ENCODE measurements around the gene HBB.
"Not testable (repeated sequence)": the region's sequence is repeated elsewhere in the genome, so short reads cannot be mapped to it uniquely, and the experiment has no call there.

The HBB gene

DNA sequence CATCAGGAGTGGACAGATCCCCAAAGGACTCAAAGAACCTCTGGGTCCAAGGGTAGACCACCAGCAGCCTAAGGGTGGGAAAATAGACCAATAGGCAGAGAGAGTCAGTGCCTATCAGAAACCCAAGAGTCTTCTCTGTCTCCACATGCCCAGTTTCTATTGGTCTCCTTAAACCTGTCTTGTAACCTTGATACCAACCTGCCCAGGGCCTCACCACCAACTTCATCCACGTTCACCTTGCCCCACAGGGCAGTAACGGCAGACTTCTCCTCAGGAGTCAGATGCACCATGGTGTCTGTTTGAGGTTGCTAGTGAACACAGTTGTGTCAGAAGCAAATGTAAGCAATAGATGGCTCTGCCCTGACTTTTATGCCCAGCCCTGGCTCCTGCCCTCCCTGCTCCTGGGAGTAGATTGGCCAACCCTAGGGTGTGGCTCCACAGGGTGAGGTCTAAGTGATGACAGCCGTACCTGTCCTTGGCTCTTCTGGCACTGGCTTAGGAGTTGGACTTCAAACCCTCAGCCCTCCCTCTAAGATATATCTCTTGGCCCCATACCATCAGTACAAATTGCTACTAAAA, at the start of gene HBB:
TSS of gene HBB (minus strand) at position 340 of the 579 bp plus-strand sequence. CDS start at position 290, 50 bp downstream.
- DNase-seq: no peak

DNA sequence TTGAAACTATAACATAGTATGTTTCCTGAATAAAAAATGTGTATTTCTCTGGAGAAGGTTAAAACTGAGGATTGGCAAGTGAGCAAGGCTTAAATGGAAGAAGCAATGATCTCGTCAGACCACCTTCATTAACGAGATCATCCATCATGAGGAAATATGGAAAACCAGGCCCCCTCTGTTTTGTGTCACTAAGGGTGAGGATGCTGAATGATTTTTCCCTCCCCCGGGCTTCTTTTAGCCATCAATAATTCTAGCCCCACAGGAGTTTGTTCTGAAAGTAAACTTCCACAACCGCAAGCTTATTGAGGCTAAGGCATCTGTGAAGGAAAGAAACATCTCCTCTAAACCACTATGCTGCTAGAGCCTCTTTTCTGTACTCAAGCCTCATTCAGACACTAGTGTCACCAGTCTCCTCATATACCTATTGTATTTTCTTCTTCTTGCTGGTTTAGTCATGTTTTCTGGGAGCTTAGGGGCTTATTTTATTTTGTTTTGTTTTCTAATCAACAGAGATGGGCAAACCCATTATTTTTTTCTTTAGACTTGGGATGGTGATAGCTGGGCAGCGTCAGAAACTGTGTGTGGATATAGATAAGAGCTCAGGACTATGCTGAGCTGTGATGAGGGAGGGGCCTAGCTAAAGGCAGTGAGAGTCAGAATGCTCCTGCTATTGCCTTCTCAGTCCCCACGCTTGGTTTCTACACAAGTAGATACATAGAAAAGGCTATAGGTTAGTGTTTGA, 48.7 kb upstream of the HBB start:
- no peak for DNase-seq

GRCh38 chr11:5274395-5274794, 47.5 kb upstream of the HBB start:
- DNase-seq: no peak

DNA sequence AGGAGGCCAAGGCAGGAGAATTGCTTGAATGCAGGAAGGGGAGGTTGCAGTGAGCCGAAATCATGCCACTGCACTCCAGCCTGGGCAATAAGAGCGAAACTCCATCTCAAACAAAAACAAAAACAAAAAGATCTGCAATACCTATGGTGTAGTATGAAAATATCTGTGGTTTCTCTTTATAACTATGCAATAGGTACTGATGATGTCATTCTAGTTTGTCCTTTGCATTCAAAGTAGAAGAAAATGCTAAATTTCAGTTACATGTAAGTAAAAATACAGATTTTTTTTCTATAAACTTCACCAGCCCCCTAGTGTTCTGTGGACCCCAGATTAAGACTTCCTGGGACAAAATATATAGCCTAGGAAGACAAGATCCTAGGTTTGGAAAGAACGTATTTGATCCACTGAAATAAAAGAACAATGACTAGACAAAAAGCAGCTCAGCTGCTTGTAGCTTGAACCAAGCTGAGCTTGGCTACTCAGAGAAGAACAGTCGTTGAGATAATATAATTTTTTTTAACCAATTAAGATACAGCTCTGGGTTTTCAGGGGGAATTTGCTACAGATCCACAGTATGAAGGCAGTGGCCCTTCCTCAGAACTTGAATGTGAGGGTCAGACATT, 45.6 kb upstream of the HBB start:
- DNase-seq: no peak

DNA sequence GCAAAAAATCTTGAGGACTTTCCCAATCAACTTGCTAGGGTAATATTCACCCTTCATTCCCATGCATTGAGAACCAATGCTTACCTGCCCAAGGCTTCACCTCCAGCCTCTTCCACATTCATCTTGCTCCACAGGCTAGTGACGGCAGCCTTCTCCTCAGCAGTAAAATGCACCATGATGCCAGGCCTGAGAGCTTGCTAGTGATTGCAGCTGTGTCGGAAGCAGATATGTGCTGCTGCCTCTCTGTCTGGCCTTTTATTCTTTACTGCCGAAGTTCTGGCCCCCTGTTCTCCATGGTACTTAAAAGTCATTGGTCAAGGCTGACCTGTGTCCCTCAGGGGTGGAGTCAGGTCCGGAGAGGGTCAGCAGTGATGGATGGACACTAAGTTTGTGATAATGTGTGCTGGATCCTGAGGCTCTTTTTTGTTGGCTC, 42.9 kb upstream of the HBB start, which contains the start of gene HBE1:
TSS of gene HBE1 (minus strand) at position 231 of the 433 bp plus-strand sequence. CDS start at position 176, 55 bp downstream.
- no peak for DNase-seq

DNA sequence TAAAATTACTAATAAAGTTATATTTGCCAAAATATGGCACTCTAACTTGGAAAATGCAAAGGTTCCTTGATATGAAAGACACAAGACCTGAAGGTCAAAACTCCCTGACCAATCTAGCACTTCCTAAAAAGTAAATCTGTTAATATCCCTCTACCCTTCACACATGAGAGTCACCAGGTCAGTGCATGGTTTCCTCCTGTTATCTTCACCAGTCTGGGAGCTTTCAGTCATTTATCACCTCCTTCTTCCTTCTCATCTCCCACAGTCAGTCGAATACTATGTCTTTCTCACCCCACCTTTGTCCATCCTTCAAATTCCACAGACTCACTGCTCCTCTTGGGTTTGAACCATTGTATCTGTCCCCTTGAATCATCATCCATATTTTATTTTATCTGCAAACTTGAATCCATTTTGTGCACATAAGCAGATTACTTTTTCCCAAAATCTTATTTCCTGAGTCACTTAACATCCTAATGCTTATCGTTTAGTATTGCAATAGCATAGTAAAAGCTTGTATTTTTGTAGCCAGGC, 40.2 kb upstream of the HBB start:
- DNase-seq: no peak

GRCh38 chr11:5266609-5267008, 39.7 kb upstream of the HBB start:
- DNase-seq: no peak

GRCh38 chr11:5265832-5266231, 39.0 kb upstream of the HBB start:
- no peak for DNase-seq

DNA sequence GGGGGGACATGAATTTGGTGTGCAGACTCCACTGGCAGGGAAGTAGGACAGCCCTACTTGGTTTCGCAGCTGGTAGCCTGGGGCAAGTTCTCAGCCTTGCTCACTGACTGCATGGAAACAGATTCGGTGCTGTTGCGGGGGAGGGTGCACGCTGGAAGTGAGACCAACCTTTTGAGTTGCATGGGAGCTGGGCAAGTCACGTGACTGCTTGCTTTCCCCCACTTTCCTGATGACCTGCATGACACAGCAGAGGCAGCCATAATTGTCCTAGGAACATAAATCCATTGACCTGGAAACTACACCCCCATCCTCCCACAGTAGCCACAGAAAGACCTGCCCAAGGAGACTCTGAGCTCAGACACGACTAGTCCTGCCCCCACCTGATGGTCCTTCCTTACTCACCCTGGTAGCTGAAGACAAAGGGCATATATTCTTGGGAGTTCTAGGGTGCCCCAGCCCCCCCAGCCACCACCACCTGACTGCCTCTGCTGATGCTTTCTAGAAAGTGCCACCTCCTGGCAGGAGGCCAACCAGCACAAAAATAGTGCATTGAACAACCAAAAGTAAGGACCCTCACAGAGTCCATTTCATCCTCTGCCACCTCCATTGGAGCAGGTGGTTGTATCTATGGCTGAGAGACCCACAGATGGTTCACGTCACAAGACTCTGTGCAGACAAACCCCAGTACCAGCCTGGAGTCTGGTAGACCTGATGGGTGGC, 31.8 kb upstream of the HBB start:
- DNase-seq: no peak

- no peak for DNase-seq
Observed at GRCh38 chr11:5257296-5257695, 30.4 kb upstream of the HBB start.

DNA sequence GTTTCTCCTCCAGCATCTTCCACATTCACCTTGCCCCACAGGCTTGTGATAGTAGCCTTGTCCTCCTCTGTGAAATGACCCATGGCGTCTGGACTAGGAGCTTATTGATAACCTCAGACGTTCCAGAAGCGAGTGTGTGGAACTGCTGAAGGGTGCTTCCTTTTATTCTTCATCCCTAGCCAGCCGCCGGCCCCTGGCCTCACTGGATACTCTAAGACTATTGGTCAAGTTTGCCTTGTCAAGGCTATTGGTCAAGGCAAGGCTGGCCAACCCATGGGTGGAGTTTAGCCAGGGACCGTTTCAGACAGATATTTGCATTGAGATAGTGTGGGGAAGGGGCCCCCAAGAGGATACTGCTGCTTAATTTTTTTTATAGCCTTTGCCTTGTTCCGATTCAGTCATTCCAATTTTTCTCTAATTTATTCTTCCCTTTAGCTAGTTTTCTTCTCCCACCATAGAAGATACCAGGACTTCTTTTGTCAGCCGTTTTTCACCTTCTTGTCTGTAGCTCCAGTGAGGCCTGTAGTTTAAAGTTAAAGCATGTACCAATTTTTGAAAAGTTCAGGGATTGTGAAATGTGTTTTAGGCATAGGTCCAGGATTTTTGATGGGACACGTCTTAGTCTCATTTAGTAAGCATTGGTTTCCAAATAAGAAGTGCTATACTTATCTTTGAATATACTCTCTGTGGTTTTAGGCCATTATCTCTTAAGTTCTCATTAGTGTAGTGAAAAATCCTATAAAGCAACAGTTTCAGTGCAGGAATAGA, 28.0 kb upstream of the HBB start, which contains the start of gene HBG2:
TSS of gene HBG2 (minus strand) at position 136 of the 768 bp plus-strand sequence. CDS start at position 83, 53 bp downstream.
- not testable (repeated sequence) for DNase-seq

GRCh38 chr11:5254023-5254422, 27.2 kb upstream of the HBB start:
- not testable (repeated sequence) for DNase-seq

GRCh38 chr11:5253440-5253839, 26.6 kb upstream of the HBB start:
- DNase-seq: not testable (repeated sequence)

DNA sequence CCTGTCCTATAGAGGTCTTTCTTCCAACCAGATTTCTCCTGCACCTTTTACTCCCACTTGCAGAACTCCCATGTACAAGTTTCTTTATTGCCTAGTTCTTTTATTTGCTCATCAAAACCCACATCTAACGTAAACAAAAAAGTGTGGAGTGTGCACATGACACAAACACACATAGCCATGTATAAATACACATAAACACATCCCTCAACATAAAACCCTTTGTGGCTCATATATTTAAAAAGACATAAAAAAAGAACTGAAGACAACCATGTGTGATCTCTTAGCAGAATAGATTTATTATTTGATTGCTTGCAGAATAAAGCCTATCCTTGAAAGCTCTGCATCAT, 26.0 kb upstream of the HBB start:
- no peak for DNase-seq

GRCh38 chr11:5252192-5252918, 25.5 kb upstream of the HBB start:
- DNase-seq: no peak

GRCh38 chr11:5251746-5252145, 24.9 kb upstream of the HBB start:
- DNase-seq: no peak

- DNase-seq: no peak
Observed at GRCh38 chr11:5250543-5251204, 23.8 kb upstream of the HBB start.

GRCh38 chr11:5249807-5250396, 23.0 kb upstream of the HBB start, which contains the start of gene HBG1:
TSS of gene HBG1 (minus strand) at chr11:5249857. CDS start at chr11:5249804, 53 bp downstream.
- not testable (repeated sequence) for DNase-seq

DNA sequence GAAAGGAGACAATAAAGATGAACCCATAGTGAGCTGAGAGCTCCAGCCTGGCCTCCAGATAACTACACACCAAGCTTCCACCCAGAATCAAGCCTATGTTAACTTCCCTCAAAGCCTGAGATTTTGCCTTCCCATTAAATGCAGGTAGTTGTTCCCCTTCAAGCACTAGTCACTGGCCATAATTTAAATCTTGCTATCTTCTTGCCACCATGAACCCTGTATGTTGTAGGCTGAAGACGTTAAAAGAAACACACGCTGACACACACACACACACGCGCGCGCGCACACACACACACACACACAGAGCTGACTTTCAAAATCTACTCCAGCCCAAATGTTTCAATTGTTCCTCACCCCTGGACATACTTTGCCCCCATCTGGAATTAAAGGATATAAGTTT, 21.6 kb upstream of the HBB start:
- not testable (repeated sequence) for DNase-seq

- no peak for DNase-seq
Observed at GRCh38 chr11:5247472-5248192, 20.8 kb upstream of the HBB start.

Measured in CD4-positive, alpha-beta T cell treated with Interleukin-12 subunit alpha and Interleukin-12 subunit beta, for 1 hour (primary cell).